SK-N-SH (cell line): ENCODE measurements around the gene RNF180. TPM values are rescaled to one million over a fixed set of nuclear protein-coding genes. Genes with fewer than 3 reads are reported as not detected.

ENCODE experiments used
- CTCF ChIA-PET: fragments of 300-600, 350-600 bp; formaldehyde crosslinking; extraction: SDS; loops from one replicate; lab custom pipeline; 2021; lab: Yijun Ruan, JAX
- POLR2A ChIA-PET: fragments of 350-600 bp; sonication (Branson Sonifier 250); formaldehyde crosslinking; extraction: SDS; loops from one replicate; lab custom pipeline; 2020; ENCODE audit warnings: antibody characterized with exemption, inconsistent platforms; lab: Yijun Ruan, JAX
- DNase-seq: peaks from one replicate; pipeline ENCODE4 v3.0.0; 2012
- H2AFZ ChIP-seq: fragments of 200-600 bp; sonication (generic); 2 replicates; pipeline ENCODE4 v1.8.1; 2016; ENCODE audit warnings: antibody characterized with exemption, mild to moderate bottlenecking, low read depth
- H3F3A ChIP-seq: fragments of 200-600 bp; sonication (generic); replicated peaks from 2 replicates; pipeline ENCODE3; 2016; ENCODE audit warnings: antibody characterized with exemption, mild to moderate bottlenecking; ENCODE audit not compliant: insufficient read depth
- H3K27ac ChIP-seq, 2 experiments: fragments of 200-500 bp in 1 of 2; fragments of 200-600 bp in 1 of 2; sonication (Bioruptor generic) in 1 of 2; sonication (generic), shearing (Covaris generic) in 1 of 2; 2 replicates each; pipeline versions ENCODE4 v1.5.1 to v1.6.1; 2014 to 2016; ENCODE audit warnings: low read depth in 2 of 2, inconsistent platforms in 1 of 2, low read length in 1 of 2, mild to moderate bottlenecking in 1 of 2, mixed read lengths in 1 of 2
- H3K27me3 ChIP-seq: fragments of 200-600 bp; sonication (generic), shearing (Covaris generic); 2 replicates; pipeline ENCODE4 v1.6.1; 2016; ENCODE audit warnings: mixed run types; ENCODE audit not compliant: insufficient read depth
- H3K36me3 ChIP-seq, 2 experiments: fragments of 200-500 bp in 1 of 2; fragments of 200-600 bp in 1 of 2; sonication (Bioruptor generic) in 1 of 2; sonication (generic) in 1 of 2; replicated peaks in 1 of 2; 2 replicates each; pipeline versions ENCODE3 to v1.5.1; 2014 to 2016; ENCODE audit warnings: low read length in 1 of 2, mild to moderate bottlenecking in 1 of 2; ENCODE audit not compliant: insufficient read depth in 2 of 2, control insufficient read depth in 1 of 2
- H3K4me1 ChIP-seq, 2 experiments: fragments of 200-500 bp in 1 of 2; fragments of 200-600 bp in 1 of 2; sonication (Bioruptor generic) in 1 of 2; sonication (generic), shearing (Covaris generic) in 1 of 2; 2 replicates each; pipeline versions ENCODE4 v1.5.1 to v1.6.1; 2014 to 2016; ENCODE audit warnings: low read depth in 1 of 2, low read length in 1 of 2, mixed run types in 1 of 2; ENCODE audit not compliant: insufficient read depth in 2 of 2, control insufficient read depth in 1 of 2
- H3K4me2 ChIP-seq: fragments of 200-600 bp; sonication (generic), shearing (Covaris generic); 2 replicates; pipeline ENCODE4 v1.6.1; 2017; ENCODE audit warnings: mixed run types
- H3K4me3 ChIP-seq, 2 experiments: fragments of 200-500 bp in 1 of 2; fragments of 200-600 bp in 1 of 2; sonication (Bioruptor generic) in 1 of 2; sonication (generic), shearing (Covaris generic) in 1 of 2; 2 replicates each; pipeline versions ENCODE4 v1.5.1 to v1.8.1; 2014 to 2016; ENCODE audit warnings: low read depth in 2 of 2, inconsistent platforms in 1 of 2, low read length in 1 of 2, mild to moderate bottlenecking in 1 of 2, mixed read lengths in 1 of 2, moderate library complexity in 1 of 2
- H3K79me2 ChIP-seq: fragments of 200-600 bp; sonication (generic); 2 replicates; pipeline ENCODE4 v1.8.1; 2017; ENCODE audit warnings: mild to moderate bottlenecking; ENCODE audit not compliant: insufficient read depth
- H3K9ac ChIP-seq: fragments of 200-600 bp; sonication (generic); 2 replicates; pipeline ENCODE4 v1.6.1; 2017; ENCODE audit warnings: mixed run types
- H3K9me2 ChIP-seq: fragments of 200-600 bp; sonication (generic); 2 replicates; pipeline ENCODE4 v1.6.1; 2017; ENCODE audit warnings: mixed run types
- H3K9me3 ChIP-seq: fragments of 200-600 bp; sonication (generic); 2 replicates; pipeline ENCODE4 v1.6.1; 2017; ENCODE audit warnings: mixed run types, mild to moderate bottlenecking, moderate library complexity
- H4K20me1 ChIP-seq: fragments of 200-600 bp; sonication (generic); 2 replicates; pipeline ENCODE4 v1.6.1; 2017; ENCODE audit warnings: mild to moderate bottlenecking, mixed run types; ENCODE audit not compliant: insufficient read depth
- ELF1 ChIP-seq: IDR thresholded peaks from 2 replicates; pipeline ENCODE4 v1.4.0; 2012
- FOXJ3 ChIP-seq: sonication (generic); formaldehyde crosslinking; IDR thresholded peaks from 2 replicates; pipeline ENCODE4 v1.5.1; 2020; ENCODE audit warnings: mild to moderate bottlenecking, missing genetic modification reagents
- GABPA ChIP-seq: IDR thresholded peaks from 2 replicates; pipeline ENCODE4 v1.4.0; 2012; ENCODE audit warnings: low read depth, mild to moderate bottlenecking
- GATA2 ChIP-seq: sonication (generic); formaldehyde crosslinking; IDR thresholded peaks from 2 replicates; pipeline ENCODE4 v1.5.0; 2020; ENCODE audit warnings: mild to moderate bottlenecking, missing genetic modification reagents
- MAX ChIP-seq: IDR thresholded peaks from 2 replicates; pipeline ENCODE4 v1.4.0; 2012; ENCODE audit warnings: low read depth
- PBX3 ChIP-seq: IDR thresholded peaks from 2 replicates; pipeline ENCODE4; 2012
- RCOR1 ChIP-seq: fragments of 150-350 bp; IDR thresholded peaks from 2 replicates; pipeline ENCODE4 v1.6.1; 2017; ENCODE audit warnings: antibody characterized with exemption, low read length
- REST ChIP-seq: IDR thresholded peaks from 2 replicates; pipeline ENCODE4 v1.6.1; 2012; ENCODE audit warnings: mild to moderate bottlenecking, low read depth, low read length, moderate library complexity
- RFX5 ChIP-seq: IDR thresholded peaks from 2 replicates; pipeline ENCODE4 v1.6.1; 2012; ENCODE audit warnings: mild to moderate bottlenecking, improper control_type of control experiment, low read length
- RXRA ChIP-seq: IDR thresholded peaks from 2 replicates; pipeline ENCODE4 v1.4.0; 2012; ENCODE audit warnings: low read depth, mild to moderate bottlenecking, borderline replicate concordance
- TAF1 ChIP-seq: IDR thresholded peaks from 2 replicates; pipeline ENCODE4 v1.6.1; 2012; ENCODE audit warnings: low read depth, mild to moderate bottlenecking, low read length, moderate library complexity, borderline replicate concordance
- USF1 ChIP-seq: IDR thresholded peaks from 2 replicates; pipeline ENCODE4 v1.4.0; 2012; ENCODE audit warnings: low read depth, borderline replicate concordance
- USF2 ChIP-seq: fragments of 150-350 bp; IDR thresholded peaks from 2 replicates; pipeline ENCODE4 v1.6.1; 2017; ENCODE audit warnings: antibody characterized with exemption, low read length, low read depth, borderline replicate concordance
- YY1 ChIP-seq: IDR thresholded peaks from 2 replicates; pipeline ENCODE4 v1.4.0; 2012; ENCODE audit warnings: low read depth, mild to moderate bottlenecking
- WGBS: methylation state at CpG from one replicate; pipeline ENCODE4 v1.1.6; 2017; ENCODE audit warnings: low lambda C conversion rate; 5-methylcytosine and 5-hydroxymethylcytosine counted together
- polyA plus RNA-seq, 3 experiments: library from polyadenylated mRNA; depleted of rRNA; stranded (reverse); fragments of >200 nt; gene quantifications; 2 replicates each; pipeline ENCODE4 v1.2.3, GENCODE V29; 2012
- TF ChIP-seq, protein P1 (sequence below): fragments of 150-350 bp; IDR thresholded peaks from 2 replicates; pipeline ENCODE4 v1.6.1; 2016; ENCODE audit warnings: mild to moderate bottlenecking, low read depth, low read length

RNF180 gene
- polyA plus RNA-seq, 1 of the 3 experiments (the other 2 are of a cell fraction), result 0.02 TPM

DNA sequence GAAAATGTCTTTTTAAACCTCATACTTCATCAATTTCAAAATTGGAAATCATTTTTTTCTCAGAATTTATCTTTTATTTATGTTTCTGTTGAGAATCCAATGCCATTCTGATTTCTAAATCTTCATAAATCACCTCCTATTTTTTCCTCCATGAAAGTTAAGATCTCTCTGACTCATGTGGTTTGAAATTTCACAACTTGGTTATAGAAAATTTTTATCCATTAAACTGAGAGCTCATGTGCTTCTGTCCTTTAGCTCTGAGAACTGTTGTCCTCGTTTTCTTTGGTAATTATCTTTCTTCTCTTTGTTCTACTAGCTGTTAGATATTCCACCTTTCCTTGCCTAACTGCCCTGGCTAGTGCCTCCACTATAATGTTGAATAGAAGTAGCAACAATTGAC is 1.5 kb upstream of the RNF180 start:
- DNase-seq, result no peak
- no peaks in the 10 kb centered on the region for H3F3A ChIP-seq
- ChIA-PET POLR2A (no interaction called here), CTCF (no interaction called here)
- TF ChIP-seq, protein P1, sequence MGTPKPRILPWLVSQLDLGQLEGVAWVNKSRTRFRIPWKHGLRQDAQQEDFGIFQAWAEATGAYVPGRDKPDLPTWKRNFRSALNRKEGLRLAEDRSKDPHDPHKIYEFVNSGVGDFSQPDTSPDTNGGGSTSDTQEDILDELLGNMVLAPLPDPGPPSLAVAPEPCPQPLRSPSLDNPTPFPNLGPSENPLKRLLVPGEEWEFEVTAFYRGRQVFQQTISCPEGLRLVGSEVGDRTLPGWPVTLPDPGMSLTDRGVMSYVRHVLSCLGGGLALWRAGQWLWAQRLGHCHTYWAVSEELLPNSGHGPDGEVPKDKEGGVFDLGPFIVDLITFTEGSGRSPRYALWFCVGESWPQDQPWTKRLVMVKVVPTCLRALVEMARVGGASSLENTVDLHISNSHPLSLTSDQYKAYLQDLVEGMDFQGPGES, result no peak
- TF ChIP-seq MAX (no peak), RFX5 (no peak), GATA2 (CRISPR knock-in tag) (no peak), PBX3 (no peak), RCOR1 (no peak), ELF1 (no peak), GABPA (no peak), TAF1 (no peak), FOXJ3 (CRISPR knock-in tag) (no peak), YY1 (no peak), RXRA (no peak), USF2 (no peak), REST (no peak), USF1 (no peak)
- H3K36me3 ChIP-seq, result no peaks in the 10 kb centered on the region
- H3K27me3 ChIP-seq, result peaks cover 47% of the 10 kb centered on the region
- no peaks in the 10 kb centered on the region for H3K9me2 ChIP-seq
- no peaks in the 10 kb centered on the region for H3K9me3 ChIP-seq
- no peaks in the 10 kb centered on the region for H3K79me2 ChIP-seq
- no peak overlapping the region for H3K9ac ChIP-seq
- WGBS, result 3% methylated on average over 1 of the region's 1 CpG
- H3K4me1 ChIP-seq, result peaks cover 0 to 4% of the 10 kb centered on the region in 2 experiments; a peak in 1 of 4 replicates
- no peak overlapping the region for H3K4me3 ChIP-seq
- H2AFZ ChIP-seq, result no peak overlapping the region
- no peak overlapping the region for H3K27ac ChIP-seq
- H3K4me2 ChIP-seq, result no peak overlapping the region
- no peaks in the 10 kb centered on the region for H4K20me1 ChIP-seq
